CD4-positive, alpha-beta T cell treated with Interleukin-6 for 4 hours (primary cell): ENCODE measurements around the gene FABP3.

Experiments used
- DNase-seq: peaks from one replicate; pipeline ENCODE4 v3.0.0-alpha.2; 2020; ENCODE audit warnings: mixed read lengths

The FABP3 gene

GRCh38 chr1:31371121-31371959 is 1.5 kb downstream of the FABP3 start:
- no peak for DNase-seq

- no peak for DNase-seq
Measured at GRCh38 chr1:31370565-31370964, 2.3 kb downstream of the FABP3 start.

DNA sequence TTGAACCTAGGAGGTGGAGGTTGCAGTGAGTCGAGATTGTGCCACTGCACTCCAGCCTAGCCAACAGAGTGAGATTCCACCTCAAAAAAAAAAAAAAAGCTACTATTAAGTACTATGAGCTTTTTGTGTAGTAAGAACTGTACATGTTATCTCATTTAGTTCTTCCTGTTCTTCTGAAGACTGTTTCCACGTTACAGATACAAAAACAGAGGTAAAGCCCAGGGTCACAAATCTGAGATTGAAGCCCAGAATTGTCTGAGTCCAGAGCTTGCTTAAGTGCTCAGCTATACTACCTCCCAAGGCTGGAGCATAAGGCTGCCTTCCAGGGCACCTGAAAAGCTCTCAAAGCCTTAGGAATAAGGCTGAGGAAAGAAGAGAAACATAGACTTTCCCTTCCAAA is 2.9 kb downstream of the FABP3 start:
- DNase-seq: no peak

DNA sequence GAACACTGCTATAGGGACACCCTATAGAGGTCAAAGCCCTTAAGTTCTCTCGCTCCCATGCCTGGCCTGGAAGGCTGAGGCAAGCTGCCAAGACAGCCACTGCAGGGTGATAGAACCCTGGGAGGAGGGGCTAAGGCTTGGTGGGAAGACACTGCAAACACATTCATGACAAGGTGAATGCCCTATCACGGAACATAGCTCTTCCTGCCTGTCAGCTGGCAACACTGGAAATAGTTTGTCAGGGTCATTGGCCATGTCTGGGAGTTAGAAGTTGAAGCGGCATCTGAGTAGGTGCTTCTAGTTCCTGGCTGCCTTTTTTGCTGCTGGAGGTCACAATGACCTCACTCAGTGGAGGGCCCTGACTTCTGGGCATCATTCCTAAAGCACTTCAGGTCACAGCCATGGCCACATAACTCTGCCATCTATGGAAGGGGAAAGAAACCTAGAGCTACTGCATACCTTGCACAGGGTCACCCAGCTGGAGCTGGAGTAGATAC is 4.2 kb downstream of the FABP3 start:
- DNase-seq: no peak

GRCh38 chr1:31366796-31367195 is 6.1 kb downstream of the FABP3 start:
- no peak for DNase-seq

GRCh38 chr1:31364561-31365250 is 8.2 kb downstream of the FABP3 start:
- DNase-seq: no peak

DNA sequence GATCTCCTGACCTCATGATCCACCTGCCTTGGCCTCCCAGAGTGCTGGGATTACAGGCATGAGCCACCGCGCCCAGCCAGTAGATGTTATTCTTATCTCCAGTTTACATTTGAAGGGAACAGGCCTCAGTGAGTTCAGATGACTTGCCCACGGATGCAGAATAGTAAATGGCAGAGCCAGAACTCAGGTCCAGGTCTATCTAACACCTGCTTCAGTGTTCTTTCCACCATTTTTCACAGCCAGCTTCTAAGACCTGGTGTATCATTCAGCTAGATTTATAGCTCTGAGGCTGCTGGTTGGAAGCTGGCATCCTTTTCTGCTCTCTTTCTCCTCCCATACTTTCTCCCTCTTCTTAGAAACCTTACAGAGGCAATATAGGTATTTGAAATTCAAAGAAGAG is 10.8 kb downstream of the FABP3 start:
- no peak for DNase-seq

DNA sequence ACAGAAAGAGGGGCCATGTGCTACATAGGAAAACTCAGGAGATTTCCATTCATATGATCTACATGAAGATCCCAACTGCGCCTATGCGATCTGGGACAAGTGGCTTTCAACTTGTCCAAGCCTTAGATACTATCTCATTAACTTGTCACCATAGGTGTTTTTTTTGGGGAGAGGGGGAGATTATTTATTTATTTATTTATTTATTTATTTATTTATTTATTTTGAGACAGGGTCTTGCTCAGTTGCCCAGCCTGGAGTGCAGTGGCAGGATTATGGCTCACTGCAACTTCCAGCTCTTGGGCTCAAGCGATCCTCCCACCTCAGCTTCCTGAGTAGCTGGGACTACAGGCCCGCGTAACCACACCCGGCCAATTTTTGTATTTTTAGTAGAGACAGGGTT is 11.3 kb downstream of the FABP3 start:
- no peak for DNase-seq

- no peak for DNase-seq
Measured at GRCh38 chr1:31356427-31356826, 16.4 kb downstream of the FABP3 start.

GRCh38 chr1:31354283-31354682 is 18.6 kb downstream of the FABP3 start:
- no peak for DNase-seq

DNA sequence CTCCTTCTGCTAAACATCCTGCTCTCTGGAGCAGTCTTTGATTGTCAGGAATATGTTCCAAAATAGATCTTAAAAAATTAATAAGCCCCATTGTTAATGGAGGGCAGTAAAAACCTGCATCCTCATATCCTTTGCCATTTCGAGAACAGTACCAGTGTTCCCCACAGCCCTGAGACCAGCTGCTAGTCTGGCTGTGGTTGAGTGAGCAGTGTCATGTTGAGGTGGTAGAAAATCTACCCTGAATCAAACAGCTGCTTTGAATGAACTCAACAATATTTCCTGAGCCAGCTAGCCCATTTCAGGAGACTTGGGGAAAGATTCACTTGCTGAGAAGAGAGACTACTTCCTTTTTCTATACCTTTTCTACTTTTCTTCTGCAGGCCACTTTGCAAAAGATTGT is 24.4 kb downstream of the FABP3 start:
- DNase-seq: no peak

DNA sequence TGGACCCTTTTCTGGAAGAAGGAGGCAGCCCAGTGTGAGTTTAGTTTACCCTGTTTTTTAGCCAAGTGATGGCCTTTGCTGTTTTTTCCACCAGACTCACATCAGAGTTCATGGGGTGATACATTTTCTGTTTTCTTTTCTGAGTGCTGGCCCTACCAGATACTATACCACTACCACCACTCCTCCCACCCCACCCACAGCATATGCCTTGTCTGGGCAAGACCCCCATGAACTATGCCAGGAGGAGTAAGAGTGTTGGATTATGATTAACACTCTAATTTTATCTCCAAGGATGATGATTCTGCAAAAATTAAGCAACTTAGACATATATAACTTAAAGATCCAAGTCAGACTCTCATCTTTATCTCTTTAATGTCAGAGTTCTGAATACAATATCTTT is 26.1 kb downstream of the FABP3 start:
- DNase-seq: no peak

GRCh38 chr1:31345635-31346034 is 27.2 kb downstream of the FABP3 start:
- DNase-seq: no peak

DNA sequence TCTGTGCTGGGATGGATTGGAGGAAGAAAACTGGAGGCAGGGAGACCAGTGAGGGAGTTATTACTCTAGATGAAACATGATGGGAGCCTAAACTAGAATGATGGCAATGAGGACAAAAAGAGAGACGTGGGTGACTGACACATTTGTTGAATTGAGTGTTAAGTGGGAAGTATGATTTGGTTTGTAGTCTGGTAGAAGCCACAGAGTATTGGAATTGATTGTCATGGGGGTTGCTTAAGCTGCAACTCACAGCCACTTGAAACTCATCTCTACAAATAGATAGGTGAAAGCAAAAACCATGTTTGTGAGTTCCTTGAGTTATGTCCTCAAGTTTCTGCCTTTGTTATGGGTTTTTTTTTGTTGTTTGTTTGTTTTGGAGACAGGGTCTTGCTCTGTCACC is 28.4 kb downstream of the FABP3 start:
- DNase-seq: no peak

- no peak for DNase-seq
Measured at GRCh38 chr1:31336687-31337467, 36.0 kb downstream of the FABP3 start.

- DNase-seq: no peak
Measured at GRCh38 chr1:31335007-31335406, 37.9 kb downstream of the FABP3 start.

DNA sequence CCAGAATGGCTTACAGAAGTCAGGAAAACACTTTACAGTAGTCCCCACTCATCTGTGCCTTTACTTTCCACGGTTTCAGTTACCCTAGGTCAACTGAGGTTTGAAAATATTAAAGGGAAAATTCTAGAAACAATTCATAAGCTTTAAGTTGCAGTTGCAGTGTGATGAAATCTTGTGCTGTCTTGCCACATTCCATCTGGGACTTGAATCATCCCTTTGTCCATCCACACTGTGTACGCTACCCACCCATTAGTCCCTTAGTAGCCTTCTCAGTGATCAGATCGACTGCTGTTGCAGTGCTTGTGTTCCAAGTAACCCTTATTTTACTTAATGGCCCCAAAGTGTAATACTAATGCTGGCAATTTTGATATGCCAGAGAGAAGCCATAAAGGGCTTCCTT is 45.5 kb downstream of the FABP3 start:
- DNase-seq: no peak

- DNase-seq: no peak
Measured at GRCh38 chr1:31326461-31326860, 46.4 kb downstream of the FABP3 start.

- DNase-seq: no peak
Measured at GRCh38 chr1:31324992-31325391, 47.9 kb downstream of the FABP3 start.

DNA sequence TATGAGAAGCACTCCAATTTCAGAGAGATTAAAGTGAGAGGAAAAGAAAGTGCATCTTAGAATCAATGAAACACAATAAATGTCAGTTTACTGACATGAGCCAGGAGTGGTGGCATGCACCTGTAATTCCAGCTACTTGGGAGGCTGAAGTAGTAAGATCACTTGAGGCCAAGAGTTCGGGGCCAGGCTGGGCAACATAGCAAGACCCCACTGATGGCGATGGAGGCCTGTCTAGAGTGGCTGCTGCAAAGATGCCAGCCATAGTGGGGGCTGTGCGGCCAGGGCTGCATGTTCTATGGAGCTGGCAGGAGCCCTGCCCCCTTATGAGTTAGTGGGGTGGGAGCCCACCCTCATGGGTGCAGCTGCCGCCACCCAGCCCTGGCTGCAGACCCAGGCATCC is 48.8 kb downstream of the FABP3 start:
- DNase-seq: no peak

- no peak for DNase-seq
Measured at GRCh38 chr1:31318146-31318545, 54.7 kb downstream of the FABP3 start.

- DNase-seq: no peak
Measured at GRCh38 chr1:31315902-31316301, 57.0 kb downstream of the FABP3 start.
